Measurements from ENCODE around the gene TTLL3.
A peak's percentile ranks its signal among the peaks of the same experiment; 100 is the strongest.
"Not testable (repeated sequence)": the region's sequence is repeated elsewhere in the genome, so short reads cannot be mapped to it uniquely, and the experiment has no call there.

Gene TTLL3

GRCh38 chr3:9862391-9863057, 52.5 kb downstream of the TTLL3 start:
- DNase-seq (ENCODE audit: low read depth, low spot score), result no peak
- H3K27ac ChIP-seq, result no peak overlapping the region

GRCh38 chr3:9863058-9863772, 53.2 kb downstream of the TTLL3 start:
- no peak overlapping the region for H3K27ac ChIP-seq
- DNase-seq (ENCODE audit: low read depth, low spot score), result no peak

GRCh38 chr3:9864200-9864927, 54.3 kb downstream of the TTLL3 start:
- DNase-seq (ENCODE audit: low read depth, low spot score), result no peak
- no peak overlapping the region for H3K27ac ChIP-seq

GRCh38 chr3:9865125-9865637, 55.1 kb downstream of the TTLL3 start:
- H3K27ac ChIP-seq; DNase-seq (ENCODE audit: low read depth, low spot score): not testable (repeated sequence)

- no peak for DNase-seq (ENCODE audit: low read depth, low spot score)
- no peak overlapping the region for H3K27ac ChIP-seq
Measured at GRCh38 chr3:9866639-9867038, 56.6 kb downstream of the TTLL3 start.

GRCh38 chr3:9867106-9867505, 57.0 kb downstream of the TTLL3 start:
- DNase-seq (ENCODE audit: low read depth, low spot score), result no peak
- H3K27ac ChIP-seq, result no peak overlapping the region

GRCh38 chr3:9869955-9870354, 59.9 kb downstream of the TTLL3 start:
- no peak for DNase-seq (ENCODE audit: low read depth, low spot score)
- no peak overlapping the region for H3K27ac ChIP-seq

GRCh38 chr3:9870978-9871377, 60.9 kb downstream of the TTLL3 start:
- H3K27ac ChIP-seq, result peak overlapping the region; percentile 26
- no peak for DNase-seq (ENCODE audit: low read depth, low spot score)

- not testable (repeated sequence) for DNase-seq (ENCODE audit: low read depth, low spot score); H3K27ac ChIP-seq
Measured at GRCh38 chr3:9872067-9872466, 62.0 kb downstream of the TTLL3 start.

GRCh38 chr3:9875448-9875847, 65.4 kb downstream of the TTLL3 start:
- H3K27ac ChIP-seq, result no peak overlapping the region
- no peak for DNase-seq (ENCODE audit: low read depth, low spot score)

GRCh38 chr3:9876255-9876654, 66.2 kb downstream of the TTLL3 start:
- not testable (repeated sequence) for H3K27ac ChIP-seq

GRCh38 chr3:9876991-9877390, 66.9 kb downstream of the TTLL3 start:
- DNase-seq (ENCODE audit: low read depth, low spot score), result no peak
- H3K27ac ChIP-seq, result no peak overlapping the region

More at GRCh38 chr3:9876255-9876654, 66.2 kb downstream of the TTLL3 start:
- not testable (repeated sequence) for DNase-seq (ENCODE audit: low read depth, low spot score)

GRCh38 chr3:9878700-9879099, 68.6 kb downstream of the TTLL3 start:
- no peak for DNase-seq (ENCODE audit: low read depth, low spot score)

GRCh38 chr3:9879830-9880549, 69.9 kb downstream of the TTLL3 start, which contains the start of gene CIDEC:
Gene CIDEC (minus strand): TSS chr3:9880253. CDS start chr3:9878486, 1,767 bp downstream.
- DNase-seq (ENCODE audit: low read depth, low spot score), result no peak
- no peak within 1 kb of the TSS for H3K27ac ChIP-seq

More at GRCh38 chr3:9878700-9879099, 68.6 kb downstream of the TTLL3 start:
- H3K27ac ChIP-seq, result no peak overlapping the region

GRCh38 chr3:9881441-9881840, 71.4 kb downstream of the TTLL3 start:
- no peak overlapping the region for H3K27ac ChIP-seq

GRCh38 chr3:9883706-9884554, 73.9 kb downstream of the TTLL3 start:
- DNase-seq (ENCODE audit: low read depth, low spot score), result no peak
- H3K27ac ChIP-seq, result peak overlapping the region; percentile 94

More at GRCh38 chr3:9881441-9881840, 71.4 kb downstream of the TTLL3 start:
- no peak for DNase-seq (ENCODE audit: low read depth, low spot score)

- DNase-seq (ENCODE audit: low read depth, low spot score), result peak; percentile 61
- peak overlapping the region; percentile 94 for H3K27ac ChIP-seq
Measured at GRCh38 chr3:9884555-9885165, 74.6 kb downstream of the TTLL3 start.
